HL-60 (cell line): Measurements from ENCODE around the gene RASA1.

ENCODE experiments used
- DNase-seq, 2 experiments: peaks; one replicate each; pipeline ENCODE4 v3.0.0-alpha.2; 2010 to 2020; ENCODE audit warnings: low read depth in 1 of 2, low spot score in 1 of 2
- H3K27ac ChIP-seq: fragments of 250-450 bp; sonication (Bioruptor Pico); replicated peaks from 2 replicates; pipeline ENCODE4 v1.5.1; 2020; ENCODE audit warnings: mild to moderate bottlenecking, moderate library complexity
- H3K27me3 ChIP-seq: fragments of 250-450 bp; sonication (Bioruptor Pico); 2 replicates; pipeline ENCODE4 v1.5.1; 2021; ENCODE audit warnings: mild to moderate bottlenecking, moderate library complexity; ENCODE audit not compliant: insufficient read depth, poor library complexity, severe bottlenecking
- H3K4me3 ChIP-seq: replicated peaks from 2 replicates; pipeline ENCODE4 v1.5.1; 2011; ENCODE audit warnings: mild to moderate bottlenecking, control low read depth, low read length; ENCODE audit not compliant: insufficient read depth
- GABPA ChIP-seq: IDR thresholded peaks from 2 replicates; pipeline ENCODE4 v1.6.1; 2012; ENCODE audit warnings: low read depth
- POLR2AphosphoS5 ChIP-seq: IDR thresholded peaks from 2 replicates; pipeline ENCODE4 v1.6.1; 2012; ENCODE audit warnings: low read depth
- SPI1 ChIP-seq: IDR thresholded peaks from 2 replicates; pipeline ENCODE4 v1.6.1; 2012; ENCODE audit warnings: low read depth, mild to moderate bottlenecking, borderline replicate concordance
- TF ChIP-seq, protein P1 (sequence below): IDR thresholded peaks from 2 replicates; pipeline ENCODE4 v1.6.1; 2012; ENCODE audit warnings: low read depth; ENCODE audit not compliant: insufficient replicate concordance
- TF ChIP-seq, protein P2 (sequence below): IDR thresholded peaks from one replicate; pipeline ENCODE4 v1.5.1; 2011; ENCODE audit warnings: low read length, control low read depth, inconsistent platforms; ENCODE audit not compliant: insufficient read depth

Gene RASA1

DNA sequence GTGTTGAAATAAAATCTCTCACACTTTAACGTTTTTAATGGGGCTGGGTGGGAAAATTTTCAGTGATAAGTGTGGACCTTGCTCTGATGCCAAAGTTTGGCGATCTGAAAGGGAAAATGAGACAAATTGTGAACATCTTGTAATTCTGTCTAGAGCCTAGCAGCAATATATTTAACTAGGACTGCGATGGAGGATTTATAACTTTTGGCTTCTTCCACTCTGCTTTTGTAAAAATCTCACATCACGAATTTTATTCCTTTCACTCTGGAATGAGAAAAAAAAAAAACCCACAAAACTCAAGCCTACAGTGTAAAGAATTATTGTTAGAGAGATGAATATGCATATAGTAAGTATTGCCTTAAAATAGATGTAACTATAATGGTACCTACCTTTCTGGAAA is 125.1 kb downstream of the RASA1 start:
- Histone ChIP-seq H3K27ac (no peak overlapping the region), H3K4me3 (no peak overlapping the region), H3K27me3 (no peaks in the 10 kb centered on the region)
- no peak for DNase-seq
- TF ChIP-seq GABPA, result no peak
- no peak for TF ChIP-seq POLR2AphosphoS5
- TF ChIP-seq, protein P1, sequence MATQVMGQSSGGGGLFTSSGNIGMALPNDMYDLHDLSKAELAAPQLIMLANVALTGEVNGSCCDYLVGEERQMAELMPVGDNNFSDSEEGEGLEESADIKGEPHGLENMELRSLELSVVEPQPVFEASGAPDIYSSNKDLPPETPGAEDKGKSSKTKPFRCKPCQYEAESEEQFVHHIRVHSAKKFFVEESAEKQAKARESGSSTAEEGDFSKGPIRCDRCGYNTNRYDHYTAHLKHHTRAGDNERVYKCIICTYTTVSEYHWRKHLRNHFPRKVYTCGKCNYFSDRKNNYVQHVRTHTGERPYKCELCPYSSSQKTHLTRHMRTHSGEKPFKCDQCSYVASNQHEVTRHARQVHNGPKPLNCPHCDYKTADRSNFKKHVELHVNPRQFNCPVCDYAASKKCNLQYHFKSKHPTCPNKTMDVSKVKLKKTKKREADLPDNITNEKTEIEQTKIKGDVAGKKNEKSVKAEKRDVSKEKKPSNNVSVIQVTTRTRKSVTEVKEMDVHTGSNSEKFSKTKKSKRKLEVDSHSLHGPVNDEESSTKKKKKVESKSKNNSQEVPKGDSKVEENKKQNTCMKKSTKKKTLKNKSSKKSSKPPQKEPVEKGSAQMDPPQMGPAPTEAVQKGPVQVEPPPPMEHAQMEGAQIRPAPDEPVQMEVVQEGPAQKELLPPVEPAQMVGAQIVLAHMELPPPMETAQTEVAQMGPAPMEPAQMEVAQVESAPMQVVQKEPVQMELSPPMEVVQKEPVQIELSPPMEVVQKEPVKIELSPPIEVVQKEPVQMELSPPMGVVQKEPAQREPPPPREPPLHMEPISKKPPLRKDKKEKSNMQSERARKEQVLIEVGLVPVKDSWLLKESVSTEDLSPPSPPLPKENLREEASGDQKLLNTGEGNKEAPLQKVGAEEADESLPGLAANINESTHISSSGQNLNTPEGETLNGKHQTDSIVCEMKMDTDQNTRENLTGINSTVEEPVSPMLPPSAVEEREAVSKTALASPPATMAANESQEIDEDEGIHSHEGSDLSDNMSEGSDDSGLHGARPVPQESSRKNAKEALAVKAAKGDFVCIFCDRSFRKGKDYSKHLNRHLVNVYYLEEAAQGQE, result no peak
- TF ChIP-seq, protein P2, sequence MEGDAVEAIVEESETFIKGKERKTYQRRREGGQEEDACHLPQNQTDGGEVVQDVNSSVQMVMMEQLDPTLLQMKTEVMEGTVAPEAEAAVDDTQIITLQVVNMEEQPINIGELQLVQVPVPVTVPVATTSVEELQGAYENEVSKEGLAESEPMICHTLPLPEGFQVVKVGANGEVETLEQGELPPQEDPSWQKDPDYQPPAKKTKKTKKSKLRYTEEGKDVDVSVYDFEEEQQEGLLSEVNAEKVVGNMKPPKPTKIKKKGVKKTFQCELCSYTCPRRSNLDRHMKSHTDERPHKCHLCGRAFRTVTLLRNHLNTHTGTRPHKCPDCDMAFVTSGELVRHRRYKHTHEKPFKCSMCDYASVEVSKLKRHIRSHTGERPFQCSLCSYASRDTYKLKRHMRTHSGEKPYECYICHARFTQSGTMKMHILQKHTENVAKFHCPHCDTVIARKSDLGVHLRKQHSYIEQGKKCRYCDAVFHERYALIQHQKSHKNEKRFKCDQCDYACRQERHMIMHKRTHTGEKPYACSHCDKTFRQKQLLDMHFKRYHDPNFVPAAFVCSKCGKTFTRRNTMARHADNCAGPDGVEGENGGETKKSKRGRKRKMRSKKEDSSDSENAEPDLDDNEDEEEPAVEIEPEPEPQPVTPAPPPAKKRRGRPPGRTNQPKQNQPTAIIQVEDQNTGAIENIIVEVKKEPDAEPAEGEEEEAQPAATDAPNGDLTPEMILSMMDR, result no peak
- TF ChIP-seq SPI1, result no peak

DNA sequence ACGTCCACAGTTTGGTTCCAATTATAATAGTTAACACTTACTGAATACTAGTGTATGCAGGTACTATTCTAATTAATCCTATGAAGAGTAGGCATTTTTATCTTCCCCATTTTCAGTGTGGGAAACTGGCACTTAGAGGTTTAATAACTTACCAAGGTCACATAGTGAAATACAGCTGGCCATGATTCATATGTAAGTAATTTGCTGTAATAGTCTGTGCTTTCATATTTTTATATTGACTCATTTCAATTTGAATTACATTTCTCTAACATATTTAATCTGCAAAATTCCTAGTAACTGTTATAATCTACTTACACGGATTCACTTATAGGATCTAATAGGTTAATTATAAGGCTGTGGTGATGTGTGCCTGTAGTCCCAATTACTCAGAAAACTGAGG is 125.6 kb downstream of the RASA1 start:
- Histone ChIP-seq H3K27me3 (no peaks in the 10 kb centered on the region), H3K4me3 (no peak overlapping the region), H3K27ac (no peak overlapping the region)
- TF ChIP-seq, protein P2, result no peak
- TF ChIP-seq SPI1 (no peak), GABPA (no peak)
- TF ChIP-seq, protein P1, result no peak
- no peak for DNase-seq

DNA sequence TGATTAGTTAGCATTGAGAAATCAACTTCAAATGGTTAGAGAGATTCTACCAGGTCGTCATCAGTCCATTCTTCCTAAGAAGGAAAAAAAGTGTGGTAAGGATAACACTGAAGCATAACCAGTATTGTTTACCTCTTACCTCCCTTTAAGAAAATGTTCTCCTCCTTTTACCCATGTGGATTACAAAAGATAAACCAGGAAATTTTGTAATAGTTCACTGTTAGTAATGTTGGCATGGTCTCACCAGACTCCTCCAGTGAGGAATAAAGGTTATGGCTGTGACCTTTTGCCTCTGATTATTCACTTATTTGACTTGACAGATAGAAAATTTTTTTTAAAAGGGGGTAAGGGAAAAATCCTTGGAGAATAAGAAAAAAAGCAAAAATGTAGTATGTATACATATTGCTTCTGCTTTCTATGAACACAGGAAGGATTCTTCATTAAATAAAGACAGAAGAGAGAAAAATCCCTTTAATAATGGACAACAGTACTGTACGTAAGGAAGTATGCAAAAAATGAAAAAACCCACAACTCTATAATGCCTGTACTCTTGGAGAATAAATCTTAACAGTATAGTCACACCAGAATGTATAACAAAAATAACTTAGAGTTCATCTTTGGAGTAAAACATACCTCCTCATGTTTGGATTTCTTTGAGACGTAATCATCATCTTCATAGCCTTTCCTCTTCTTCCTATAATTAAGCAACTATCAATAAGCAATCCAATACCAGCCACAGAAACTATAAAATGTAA is 126.9 kb downstream of the RASA1 start:
- H3K27ac ChIP-seq, result no peak overlapping the region
- no peaks in the 10 kb centered on the region for H3K27me3 ChIP-seq
- TF ChIP-seq, protein P1, result no peak
- TF ChIP-seq, protein P2, result no peak
- no peak for TF ChIP-seq POLR2AphosphoS5
- no peak for TF ChIP-seq GABPA
- TF ChIP-seq SPI1, result no peak
- H3K4me3 ChIP-seq, result no peak overlapping the region
- DNase-seq, result no peak
